ENCODE measurements around the gene RPUSD4.

The RPUSD4 gene

DNA sequence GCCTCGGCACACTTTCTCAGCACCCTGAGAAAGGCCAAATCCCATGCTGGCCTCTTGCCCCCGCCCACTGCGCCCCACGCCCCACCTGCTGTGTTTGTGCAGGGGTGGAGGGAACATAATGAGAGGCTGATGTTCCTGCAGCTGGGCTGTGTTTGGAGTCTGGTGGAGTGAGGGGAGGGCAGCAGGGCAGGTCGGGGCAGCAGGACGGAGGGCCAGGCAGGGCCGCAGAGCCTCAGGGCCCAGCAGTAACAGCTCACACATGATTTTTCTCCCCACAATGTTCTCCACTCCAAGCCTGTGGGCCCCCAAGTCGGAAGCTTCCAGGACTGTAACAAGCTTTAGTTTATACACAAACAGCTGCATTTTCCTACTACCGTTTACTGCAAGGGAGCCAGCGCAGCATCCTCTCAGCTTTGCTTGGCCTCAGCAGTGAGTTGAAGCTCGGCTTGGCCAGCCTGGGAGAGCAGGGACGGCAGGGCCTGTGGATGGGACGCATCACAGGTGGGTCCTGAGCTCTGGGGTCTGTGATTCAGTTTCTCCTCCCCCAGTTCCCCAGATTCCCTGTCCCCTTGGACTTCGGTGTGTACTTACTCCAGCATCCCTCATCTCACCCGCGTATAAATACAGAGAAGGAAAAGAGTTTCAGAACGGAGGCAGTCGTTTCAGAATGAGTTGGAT, 51.0 kb downstream of the RPUSD4 start:
- TF ChIP-seq, protein P1, sequence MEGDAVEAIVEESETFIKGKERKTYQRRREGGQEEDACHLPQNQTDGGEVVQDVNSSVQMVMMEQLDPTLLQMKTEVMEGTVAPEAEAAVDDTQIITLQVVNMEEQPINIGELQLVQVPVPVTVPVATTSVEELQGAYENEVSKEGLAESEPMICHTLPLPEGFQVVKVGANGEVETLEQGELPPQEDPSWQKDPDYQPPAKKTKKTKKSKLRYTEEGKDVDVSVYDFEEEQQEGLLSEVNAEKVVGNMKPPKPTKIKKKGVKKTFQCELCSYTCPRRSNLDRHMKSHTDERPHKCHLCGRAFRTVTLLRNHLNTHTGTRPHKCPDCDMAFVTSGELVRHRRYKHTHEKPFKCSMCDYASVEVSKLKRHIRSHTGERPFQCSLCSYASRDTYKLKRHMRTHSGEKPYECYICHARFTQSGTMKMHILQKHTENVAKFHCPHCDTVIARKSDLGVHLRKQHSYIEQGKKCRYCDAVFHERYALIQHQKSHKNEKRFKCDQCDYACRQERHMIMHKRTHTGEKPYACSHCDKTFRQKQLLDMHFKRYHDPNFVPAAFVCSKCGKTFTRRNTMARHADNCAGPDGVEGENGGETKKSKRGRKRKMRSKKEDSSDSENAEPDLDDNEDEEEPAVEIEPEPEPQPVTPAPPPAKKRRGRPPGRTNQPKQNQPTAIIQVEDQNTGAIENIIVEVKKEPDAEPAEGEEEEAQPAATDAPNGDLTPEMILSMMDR (conservative IDR thresholded peaks at IDR 0.05; ENCODE audit: control insufficient read depth, insufficient read depth, low read depth, low read length), result no peak
- DNase-seq (ENCODE audit: low read depth), result no peak
- H3K4me3 ChIP-seq (ENCODE audit: control insufficient read depth, low read depth, low read length), result no peak overlapping the region

DNA sequence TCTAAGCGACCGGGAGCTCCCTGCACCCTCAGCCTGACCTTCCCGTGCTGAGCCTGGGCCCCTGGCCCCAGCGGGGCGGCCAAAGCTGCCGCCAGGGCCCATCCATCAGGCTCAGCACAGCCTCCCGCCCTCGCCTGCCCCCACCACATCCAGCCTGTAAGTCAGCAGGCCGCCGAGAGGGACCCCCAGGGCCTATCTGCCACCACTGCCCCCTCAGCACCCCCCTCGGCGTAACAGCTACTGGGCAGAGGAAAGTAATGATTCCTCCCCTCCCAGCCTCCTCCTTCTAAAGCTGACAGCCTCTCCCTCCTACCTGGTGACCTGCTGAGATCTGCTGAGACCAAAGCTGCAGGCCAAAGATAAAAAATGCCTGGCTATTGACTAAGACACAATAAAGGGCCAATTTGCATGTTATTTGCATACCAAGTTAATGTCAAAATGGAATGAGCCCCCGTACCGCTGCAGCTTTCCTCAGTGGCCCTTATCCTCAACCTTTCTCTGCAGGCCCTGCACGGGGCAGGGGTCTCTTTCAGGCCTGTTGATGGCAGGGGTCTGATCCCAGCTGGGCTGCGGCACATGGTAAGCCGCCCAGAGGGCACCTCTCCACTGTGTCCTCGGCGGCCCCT, 51.6 kb downstream of the RPUSD4 start:
- H3K4me3 ChIP-seq (ENCODE audit: control insufficient read depth, low read depth, low read length), result no peak overlapping the region
- TF ChIP-seq, protein P1 (conservative IDR thresholded peaks at IDR 0.05; ENCODE audit: control insufficient read depth, insufficient read depth, low read depth, low read length), result no peak
- no peak for DNase-seq (ENCODE audit: low read depth)

DNA sequence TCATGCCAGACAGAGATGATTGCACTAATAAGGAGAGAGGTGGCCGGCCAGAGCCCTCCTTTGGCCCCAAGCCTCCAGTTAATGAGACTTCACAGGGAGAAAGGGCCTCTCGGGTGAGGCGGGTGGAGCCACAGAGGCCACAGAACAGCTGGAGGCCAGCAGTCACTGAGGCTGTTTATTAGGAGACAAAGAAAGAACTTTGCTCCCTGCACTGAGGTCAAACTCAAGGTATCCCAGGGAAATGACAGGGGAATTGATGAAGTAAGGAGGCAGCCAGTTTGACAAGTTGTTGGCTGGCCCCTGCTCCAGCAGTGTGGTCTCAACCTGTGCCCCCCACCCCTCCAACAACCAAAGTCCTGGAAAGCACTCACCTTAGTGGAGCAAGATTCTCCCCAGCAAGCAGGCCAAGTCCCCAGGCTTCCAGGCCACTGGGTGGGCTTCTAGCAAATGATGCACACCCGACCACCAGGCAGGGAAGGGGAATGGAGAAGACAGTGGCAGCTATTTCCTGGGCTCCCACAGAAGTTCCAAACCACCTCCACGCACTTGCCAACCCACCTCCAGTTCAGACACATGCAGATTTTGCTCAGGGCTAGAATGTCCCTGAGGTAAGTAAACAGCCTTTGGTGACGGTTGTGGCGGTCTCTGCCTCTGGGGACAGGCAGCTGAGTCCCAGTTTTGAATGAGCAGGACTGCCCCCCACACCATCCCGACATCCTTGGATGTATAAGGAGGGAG, 53.2 kb downstream of the RPUSD4 start:
- no peak overlapping the region for H3K4me3 ChIP-seq (ENCODE audit: control insufficient read depth, low read depth, low read length)
- DNase-seq (ENCODE audit: low read depth), result no peak
- TF ChIP-seq, protein P1 (conservative IDR thresholded peaks at IDR 0.05; ENCODE audit: control insufficient read depth, insufficient read depth, low read depth, low read length), result no peak

DNA sequence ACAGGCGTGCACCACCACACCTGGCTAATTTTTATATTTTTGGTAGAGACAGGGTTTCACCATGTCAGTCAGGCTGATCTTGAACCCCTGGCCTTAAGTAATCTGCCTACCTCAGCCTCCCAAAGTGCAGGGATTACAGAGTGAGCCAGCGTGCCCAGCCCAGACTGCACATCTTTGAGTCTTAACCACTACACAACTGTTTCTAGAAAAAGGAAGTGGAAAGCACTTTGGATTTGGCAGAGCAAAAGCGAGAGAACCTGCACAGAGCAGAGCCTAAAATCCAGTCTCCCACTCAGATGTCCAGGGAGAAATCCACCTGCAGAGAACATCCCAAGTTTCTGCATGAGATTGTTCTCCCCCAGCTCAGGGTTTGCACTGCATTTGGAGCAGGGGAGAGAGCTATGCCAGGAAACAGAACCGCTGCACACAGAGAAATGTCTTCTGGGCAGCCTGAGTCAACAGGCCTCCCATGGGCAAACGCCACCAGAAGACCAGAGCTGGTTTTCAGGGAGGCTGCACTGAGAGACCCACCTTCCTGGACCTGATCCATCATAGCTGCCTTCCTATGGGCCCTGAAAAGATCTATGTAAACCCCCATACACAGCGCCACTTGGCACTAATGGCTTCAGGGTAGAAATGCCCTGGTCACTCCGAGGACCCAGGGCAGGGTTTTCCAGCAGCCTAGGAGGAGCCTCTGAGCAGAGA, 54.0 kb downstream of the RPUSD4 start:
- TF ChIP-seq, protein P1 (conservative IDR thresholded peaks at IDR 0.05; ENCODE audit: control insufficient read depth, insufficient read depth, low read depth, low read length), result no peak
- no peak overlapping the region for H3K4me3 ChIP-seq (ENCODE audit: control insufficient read depth, low read depth, low read length)
- DNase-seq (ENCODE audit: low read depth), result no peak

DNA sequence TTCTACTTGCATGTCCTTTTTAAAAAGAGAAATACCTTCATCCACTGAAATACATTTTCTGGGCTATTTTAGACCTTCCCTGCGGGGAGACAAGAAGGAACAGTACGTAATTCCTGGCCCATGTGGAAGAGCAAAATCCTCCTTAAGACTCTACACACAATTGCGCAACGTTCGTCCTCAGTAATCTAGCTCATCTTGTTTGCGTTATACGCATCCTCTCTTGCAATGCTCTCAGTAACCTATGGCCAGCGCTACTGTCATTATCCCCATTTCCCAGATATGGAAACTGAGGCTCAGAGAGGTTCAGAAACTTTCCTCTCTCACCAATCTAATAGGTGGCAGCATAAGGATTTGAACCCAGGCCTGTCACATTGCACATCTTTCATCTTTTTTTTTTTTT, 54.6 kb downstream of the RPUSD4 start:
- TF ChIP-seq, protein P1 (conservative IDR thresholded peaks at IDR 0.05; ENCODE audit: control insufficient read depth, insufficient read depth, low read depth, low read length), result no peak
- H3K4me3 ChIP-seq (ENCODE audit: control insufficient read depth, low read depth, low read length), result no peak overlapping the region
- DNase-seq (ENCODE audit: low read depth), result no peak

DNA sequence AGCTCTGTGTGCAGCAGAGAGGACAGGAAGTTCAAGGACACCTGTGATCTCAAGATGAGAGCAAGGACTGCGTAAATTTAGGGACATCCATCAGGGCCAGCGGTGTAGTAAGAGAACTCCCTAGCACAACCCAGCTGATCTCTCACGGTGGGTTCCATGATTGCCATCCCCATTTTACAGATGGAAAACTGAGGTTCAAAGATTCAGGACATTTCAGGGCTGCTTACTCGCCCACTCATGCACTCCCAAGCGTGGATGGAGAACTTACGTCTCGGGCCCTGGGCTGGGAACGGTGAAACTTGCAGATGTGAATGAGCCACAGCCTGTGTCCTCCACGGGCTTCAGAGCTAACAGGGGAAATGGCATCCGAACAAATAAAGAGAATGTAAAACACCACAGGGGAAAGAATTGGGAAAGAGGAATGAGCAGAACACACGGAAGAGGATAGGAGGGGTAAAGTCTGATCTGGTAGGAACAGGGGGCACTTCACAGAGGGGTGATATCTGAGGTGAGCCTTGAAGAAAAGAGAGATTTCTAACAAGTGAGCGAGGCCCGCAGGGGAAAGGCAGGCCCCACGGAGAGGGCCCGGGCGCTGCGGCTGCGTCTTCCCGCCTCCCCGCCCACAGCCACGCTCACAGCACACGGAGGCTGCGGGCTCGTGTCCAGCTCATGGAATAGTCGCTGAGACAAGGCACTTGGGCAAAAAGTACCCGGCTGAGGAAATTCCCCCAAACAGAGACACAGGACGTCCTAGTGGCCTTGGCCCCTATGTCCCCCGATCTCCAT, 55.9 kb downstream of the RPUSD4 start:
- DNase-seq (ENCODE audit: low read depth), result no peak
- TF ChIP-seq, protein P1 (conservative IDR thresholded peaks at IDR 0.05; ENCODE audit: control insufficient read depth, insufficient read depth, low read depth, low read length), result no peak
- no peak overlapping the region for H3K4me3 ChIP-seq (ENCODE audit: control insufficient read depth, low read depth, low read length)
